HG03066 (cell line): ENCODE results near the gene SWT1.
A peak's percentile ranks its signal among the peaks of the same experiment; 100 is the strongest.

Source experiments
- ATAC-seq: cut with Tn5 transposase; IDR thresholded peaks from one replicate; pipeline ENCODE4 v1.9.1; 2021; ENCODE audit warnings: low read depth; ENCODE audit not compliant: unreplicated experiment

SWT1 gene

DNA sequence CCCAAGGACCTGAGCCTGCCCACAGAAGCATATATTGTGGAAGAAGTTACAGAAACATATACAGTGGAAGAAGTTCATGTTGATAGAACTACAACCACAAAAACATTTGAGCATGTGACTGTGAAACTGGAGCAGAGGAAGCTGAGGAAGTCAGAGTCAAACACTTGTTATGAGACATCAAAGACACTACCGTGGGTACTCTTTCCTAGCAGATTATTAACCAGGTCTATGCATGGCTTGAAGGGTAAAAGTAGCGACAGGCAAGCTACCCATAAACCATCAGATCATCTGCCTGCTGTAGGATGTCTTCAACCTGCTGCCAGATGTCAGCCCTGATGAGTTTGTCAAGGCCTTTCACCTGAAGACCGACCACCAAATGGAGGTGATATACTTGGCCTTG is 124.3 kb downstream of the SWT1 start:
- peak; percentile 83 for ATAC-seq

- ATAC-seq: no peak
These were observed 127.1 kb downstream of the SWT1 start for GRCh38 chr1:185284116-185284515.

- no peak for ATAC-seq
These were observed 127.7 kb downstream of the SWT1 start for GRCh38 chr1:185284533-185285276.

- ATAC-seq: no peak
These were observed 130.5 kb downstream of the SWT1 start for GRCh38 chr1:185287451-185287850.

- ATAC-seq: no peak
These were observed 131.5 kb downstream of the SWT1 start for GRCh38 chr1:185288435-185288834.

DNA sequence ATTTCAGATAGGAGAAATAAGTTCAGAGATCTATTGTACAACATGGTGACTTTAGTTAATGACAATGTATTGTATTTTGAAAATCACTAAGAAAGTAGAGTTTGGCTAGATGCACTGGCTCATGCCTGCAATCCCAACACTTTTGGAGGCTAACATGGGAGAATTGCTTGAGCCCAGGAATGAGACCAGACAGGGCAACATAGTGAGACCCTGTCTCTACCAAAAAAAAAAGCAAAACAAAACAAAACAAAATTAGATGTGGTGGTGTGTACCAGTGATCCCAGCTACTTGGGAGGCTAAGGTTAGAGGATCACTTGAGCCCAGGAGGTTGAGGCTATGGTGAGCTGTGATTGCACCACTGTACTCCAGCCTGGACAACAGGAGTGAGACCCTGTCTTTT is 132.9 kb downstream of the SWT1 start:
- no peak for ATAC-seq

DNA sequence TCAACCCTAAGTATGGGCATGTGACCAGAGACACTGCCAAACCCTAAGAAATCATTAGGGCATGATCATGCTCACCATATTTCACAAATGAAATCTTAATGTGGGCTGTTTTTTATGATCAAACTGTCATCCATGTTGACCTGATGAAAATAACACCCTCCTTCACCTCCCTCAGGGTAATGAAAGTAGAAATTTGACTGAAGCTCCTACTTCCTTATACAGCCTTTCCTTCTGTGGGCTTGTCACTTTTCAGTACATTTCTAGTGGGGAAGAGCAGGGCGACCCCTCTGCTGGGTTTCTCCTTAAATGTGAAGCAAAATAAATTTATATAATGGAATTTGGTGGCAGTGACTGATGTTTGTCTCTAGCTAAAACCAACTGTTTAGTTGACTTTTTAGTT is 134.2 kb downstream of the SWT1 start:
- no peak for ATAC-seq

DNA sequence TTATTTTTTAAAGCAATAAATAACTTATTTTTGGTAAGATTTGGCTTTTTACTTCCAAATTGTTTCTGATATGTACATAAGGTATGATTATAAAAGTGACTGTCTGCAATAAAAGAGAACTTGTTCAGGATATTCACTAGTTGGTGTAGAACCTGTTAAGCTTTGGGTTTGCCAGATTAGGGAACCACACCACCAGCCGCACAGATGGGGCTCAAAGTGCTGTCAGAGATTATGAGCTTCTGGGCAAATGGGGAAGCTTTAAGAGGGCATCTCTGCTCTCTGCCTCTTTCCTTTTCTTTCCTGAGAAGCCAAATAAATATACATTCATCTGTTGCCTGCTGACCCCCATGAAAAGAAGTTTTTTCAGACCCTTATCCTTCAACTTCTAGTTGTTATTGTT is 134.7 kb downstream of the SWT1 start:
- no peak for ATAC-seq

DNA sequence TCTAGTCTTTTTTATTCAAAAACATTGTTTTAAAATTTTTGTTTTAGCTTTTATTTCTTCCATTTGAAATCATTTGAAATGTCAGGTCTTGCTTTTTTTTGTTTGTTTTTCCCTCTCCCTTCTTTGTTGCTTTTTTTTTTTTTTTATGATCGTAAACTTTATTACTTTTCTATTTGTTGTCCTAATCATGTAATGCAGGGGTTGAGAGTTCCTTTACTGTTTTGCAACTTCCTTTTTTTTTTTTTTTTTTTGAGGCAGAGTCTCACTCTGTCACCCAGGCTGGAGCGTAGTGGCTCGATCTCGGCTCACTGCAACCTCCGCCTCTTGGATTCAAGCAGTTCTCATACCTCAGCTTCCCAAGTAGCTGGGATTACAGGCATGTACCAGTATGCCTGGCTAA is 135.3 kb downstream of the SWT1 start:
- ATAC-seq: no peak

- no peak for ATAC-seq
These were observed 137.1 kb downstream of the SWT1 start for GRCh38 chr1:185293967-185294542.

DNA sequence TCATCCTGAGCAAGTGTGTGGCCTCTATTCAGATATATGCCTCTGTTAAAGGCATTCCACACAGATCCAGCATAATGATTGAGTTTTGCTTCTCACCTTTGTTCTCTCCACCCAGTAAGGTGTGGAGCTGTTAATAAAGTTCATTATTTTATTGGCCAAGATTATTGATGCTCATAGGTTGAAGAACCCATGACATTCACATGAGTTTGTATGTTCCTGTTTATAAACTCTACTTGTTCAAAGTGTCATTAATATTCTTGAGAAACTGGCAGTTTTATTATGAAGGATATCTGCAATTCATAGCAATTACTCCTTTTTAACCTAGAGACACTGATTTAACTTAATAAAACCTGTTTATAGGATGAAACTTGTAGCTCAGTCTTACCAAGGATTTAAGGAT is 138.1 kb downstream of the SWT1 start:
- no peak for ATAC-seq

- no peak for ATAC-seq
These were observed 141.0 kb downstream of the SWT1 start for GRCh38 chr1:185297982-185298381.

DNA sequence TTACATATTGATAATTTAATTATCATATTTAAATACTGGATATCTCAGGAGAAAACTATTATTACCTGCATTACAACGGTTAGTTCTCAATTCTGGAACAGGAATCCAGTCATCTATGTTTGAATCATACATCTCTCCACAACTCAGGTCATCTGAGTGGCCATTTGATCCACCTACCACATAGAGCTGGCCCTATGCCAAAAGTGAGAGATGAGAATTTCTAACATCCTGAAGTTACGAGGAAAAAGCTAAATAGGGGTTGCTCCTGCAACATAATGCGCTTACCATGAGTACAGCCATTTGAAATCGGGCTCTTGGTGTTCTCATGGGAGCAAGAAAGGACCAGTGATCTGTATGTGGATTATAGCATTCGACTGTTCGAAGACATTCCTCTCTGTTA is 143.2 kb downstream of the SWT1 start:
- ATAC-seq: no peak

GRCh38 chr1:185305419-185305818 is 148.5 kb downstream of the SWT1 start:
- no peak for ATAC-seq

DNA sequence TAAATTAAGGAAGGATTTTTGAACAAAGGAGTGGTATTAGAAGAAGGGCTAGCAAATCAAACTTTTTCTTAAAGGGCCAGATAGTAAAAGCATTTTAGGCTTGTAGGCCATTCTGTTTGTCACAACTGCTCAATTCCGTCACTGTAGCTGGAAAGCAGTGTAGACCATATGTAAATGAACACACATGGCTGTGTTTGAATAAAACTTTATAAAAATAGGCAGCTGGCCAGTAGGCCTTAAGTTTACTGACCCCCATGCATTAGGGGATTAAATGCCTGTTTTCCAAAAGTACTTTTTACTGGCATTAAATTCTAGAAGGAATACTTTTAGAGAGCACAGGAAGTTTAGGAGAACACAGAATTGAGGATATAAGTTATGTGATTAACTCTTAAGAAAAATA is 151.2 kb downstream of the SWT1 start:
- no peak for ATAC-seq

GRCh38 chr1:185309566-185309965 is 152.6 kb downstream of the SWT1 start:
- no peak for ATAC-seq

DNA sequence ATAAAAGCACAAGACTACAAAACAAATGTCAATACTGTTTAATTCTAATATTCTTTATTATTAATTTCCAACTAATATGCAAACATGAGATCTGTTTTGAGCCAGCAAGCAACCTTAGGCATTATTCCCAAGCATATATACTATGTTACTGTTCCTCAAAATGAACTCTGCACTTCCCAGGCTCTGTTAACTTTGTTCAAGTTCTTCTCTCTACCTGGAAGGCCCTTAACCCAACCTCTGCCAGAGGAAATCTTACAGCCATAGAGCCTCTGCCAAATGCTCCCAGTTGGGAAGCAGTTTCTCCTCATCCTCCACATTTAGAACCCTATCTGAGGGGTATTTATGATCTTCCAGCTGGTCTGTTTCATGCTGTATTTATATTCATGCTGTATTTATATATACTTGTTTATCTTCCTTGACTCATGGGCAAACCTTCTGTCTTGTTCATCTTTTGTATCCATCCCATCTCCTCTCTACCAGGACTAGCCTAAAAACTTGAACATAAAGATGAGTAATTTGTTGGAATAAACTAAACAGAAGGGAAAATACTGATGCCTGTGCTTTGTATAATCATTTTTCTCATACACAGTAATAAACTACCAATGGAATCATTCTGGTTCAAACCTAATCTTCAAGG is 154.7 kb downstream of the SWT1 start:
- ATAC-seq: no peak

GRCh38 chr1:185312361-185313138 is 155.6 kb downstream of the SWT1 start:
- ATAC-seq: no peak

- ATAC-seq: no peak
These were observed 157.4 kb downstream of the SWT1 start for GRCh38 chr1:185314411-185314810.

- ATAC-seq: no peak
These were observed 158.6 kb downstream of the SWT1 start for GRCh38 chr1:185315445-185316071.
